Left kidney (tissue), 2 donors: Measurements from ENCODE around the gene TAPT1. TPM values are rescaled to one million over a fixed set of nuclear protein-coding genes. Genes with fewer than 3 reads are reported as not detected.

Source experiments
- DNase-seq: peaks from one replicate; pipeline ENCODE4 v3.0.0-alpha.2; 2013
- polyA plus RNA-seq: library from polyadenylated mRNA; unstranded; fragments of 120-200 nt; gene quantifications from one replicate; pipeline ENCODE4 v1.2.1, GENCODE V29; 2013; ENCODE audit not compliant: insufficient read length

Gene TAPT1
- polyA plus RNA-seq, 1 donor: 49.4 TPM

- no peak for DNase-seq
These were observed 27.1 kb upstream of the TAPT1 start for GRCh38 chr4:16253127-16253960.

GRCh38 chr4:16250661-16251365, 24.5 kb upstream of the TAPT1 start:
- DNase-seq: no peak

- DNase-seq: no peak
These were observed 22.3 kb upstream of the TAPT1 start for GRCh38 chr4:16248605-16249004.

GRCh38 chr4:16245241-16245640, 19.0 kb upstream of the TAPT1 start:
- no peak for DNase-seq

- DNase-seq: no peak
These were observed 17.0 kb upstream of the TAPT1 start for GRCh38 chr4:16243285-16243684.

GRCh38 chr4:16240300-16240699, 14.0 kb upstream of the TAPT1 start:
- DNase-seq: no peak

GRCh38 chr4:16239086-16239485, 12.8 kb upstream of the TAPT1 start:
- no peak for DNase-seq

GRCh38 chr4:16238327-16238726, 12.1 kb upstream of the TAPT1 start:
- DNase-seq: no peak

GRCh38 chr4:16237715-16238114, 11.4 kb upstream of the TAPT1 start:
- no peak for DNase-seq

GRCh38 chr4:16236402-16237023, 10.2 kb upstream of the TAPT1 start:
- DNase-seq: no peak

- no peak for DNase-seq
These were observed 8.9 kb upstream of the TAPT1 start for GRCh38 chr4:16235209-16235608.

- no peak for DNase-seq
These were observed 7.4 kb upstream of the TAPT1 start for GRCh38 chr4:16233569-16234177.

GRCh38 chr4:16231570-16232245, 5.4 kb upstream of the TAPT1 start:
- no peak for DNase-seq

- DNase-seq: no peak
These were observed 4.0 kb upstream of the TAPT1 start for GRCh38 chr4:16230308-16230707.

- no peak for DNase-seq
These were observed 3.3 kb upstream of the TAPT1 start for GRCh38 chr4:16229604-16230003.

GRCh38 chr4:16227462-16227868, 1.2 kb upstream of the TAPT1 start:
- DNase-seq: no peak

GRCh38 chr4:16226816-16227461, 668 bp upstream of the TAPT1 start:
- DNase-seq: peak; percentile 57

- DNase-seq: no peak
These were observed 956 bp downstream of the TAPT1 start for GRCh38 chr4:16225167-16225862.

- no peak for DNase-seq
These were observed 1.8 kb downstream of the TAPT1 start for GRCh38 chr4:16224264-16225166.
